MM.1S (cell line): ENCODE results near the gene SGCD.

Source experiments
- DNase-seq: peaks from one replicate; pipeline ENCODE4 v3.0.0-alpha.2; 2015
- H2AFZ ChIP-seq: fragments of 300-600 bp; sonication (generic); 2 replicates; pipeline ENCODE4 v1.6.0; 2016; ENCODE audit warnings: antibody characterized with exemption, low read length
- H3F3A ChIP-seq: fragments of 300-600 bp; sonication (generic); 2 replicates; pipeline ENCODE4 v1.6.1; 2016; ENCODE audit warnings: mild to moderate bottlenecking, antibody characterized with exemption, low read length, moderate library complexity, mixed read lengths; ENCODE audit not compliant: insufficient read depth
- H3K27ac ChIP-seq: fragments of 300-600 bp; sonication (generic); 2 replicates; pipeline ENCODE4 v1.5.1; 2016; ENCODE audit warnings: mild to moderate bottlenecking, low read length
- H3K27me3 ChIP-seq: fragments of 300-600 bp; sonication (generic); replicated peaks from 2 replicates; pipeline ENCODE4 v1.6.0; 2016; ENCODE audit warnings: low read length; ENCODE audit not compliant: insufficient read depth
- H3K36me3 ChIP-seq: fragments of 300-600 bp; sonication (generic); replicated peaks from 2 replicates; pipeline ENCODE4 v1.6.1; 2016; ENCODE audit warnings: mild to moderate bottlenecking, low read length, mixed read lengths; ENCODE audit not compliant: insufficient read depth
- H3K4me1 ChIP-seq: fragments of 300-600 bp; sonication (generic); 2 replicates; pipeline ENCODE4 v1.6.1; 2016; ENCODE audit warnings: low read length, mixed read lengths
- H3K4me2 ChIP-seq: fragments of 300-600 bp; sonication (generic); 2 replicates; pipeline ENCODE4 v1.6.0; 2016; ENCODE audit warnings: low read depth, low read length
- H3K4me3 ChIP-seq: fragments of 300-600 bp; sonication (generic); 2 replicates; pipeline ENCODE4 v1.5.1; 2016; ENCODE audit warnings: low read length, mixed read lengths
- H3K79me2 ChIP-seq: fragments of 300-600 bp; sonication (generic); 2 replicates; pipeline ENCODE4 v1.6.1; 2016; ENCODE audit warnings: mixed run types, low read length, mixed read lengths
- H3K9ac ChIP-seq: fragments of 300-600 bp; sonication (generic); 2 replicates; pipeline ENCODE4 v1.6.1; 2016; ENCODE audit warnings: low read length, mixed read lengths
- H3K9me2 ChIP-seq: fragments of 300-600 bp; sonication (generic); replicated peaks from 2 replicates; pipeline ENCODE4 v1.6.1; 2016; ENCODE audit warnings: mild to moderate bottlenecking, low read length, mixed read lengths; ENCODE audit not compliant: insufficient read depth
- H3K9me3 ChIP-seq: fragments of 300-600 bp; sonication (generic); replicated peaks from 2 replicates; pipeline ENCODE4 v1.6.1; 2016; ENCODE audit warnings: mild to moderate bottlenecking, low read length, mixed read lengths; ENCODE audit not compliant: insufficient read depth
- H4K20me1 ChIP-seq: fragments of 300-600 bp; sonication (generic); 2 replicates; pipeline ENCODE4 v1.6.1; 2016; ENCODE audit warnings: mild to moderate bottlenecking, low read length, moderate library complexity, mixed read lengths; ENCODE audit not compliant: insufficient read depth
- EZH2 ChIP-seq: fragments of 300-600 bp; sonication (generic); optimal IDR thresholded peaks from 2 replicates; pipeline ENCODE3; 2017; ENCODE audit warnings: low read depth, mild to moderate bottlenecking, antibody characterized with exemption, low read length, mixed read lengths
- EZH2phosphoT487 ChIP-seq: fragments of 300-600 bp; sonication (generic); IDR thresholded peaks from 2 replicates; pipeline ENCODE4 v1.6.1; 2018; ENCODE audit warnings: antibody characterized with exemption, low read length
- TF ChIP-seq, protein P1 (sequence below): fragments of 300-600 bp; sonication (generic); IDR thresholded peaks from 2 replicates; pipeline ENCODE4 v1.5.1; 2016; ENCODE audit warnings: antibody characterized with exemption, low read length, mixed read lengths

SGCD gene

DNA sequence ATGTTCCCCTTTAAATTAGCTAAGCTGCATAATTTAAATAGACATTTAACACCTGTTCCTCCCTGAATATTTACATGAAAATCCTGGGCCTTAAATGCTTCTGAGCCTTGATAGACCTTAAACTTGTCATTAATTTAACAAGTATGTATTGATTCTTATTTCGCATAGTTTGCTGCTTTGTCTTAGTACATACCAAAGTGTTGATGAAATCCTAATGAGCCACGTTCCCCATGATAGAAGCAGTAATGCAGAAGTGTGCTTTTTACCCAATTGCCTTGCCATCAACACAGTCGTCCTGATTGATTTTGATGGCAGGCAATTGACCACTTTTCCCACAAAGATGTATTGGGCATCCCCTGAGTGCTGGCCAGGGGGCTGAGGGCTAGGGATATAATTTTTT, 213.5 kb downstream of the SGCD start:
- H3K4me1 ChIP-seq, result no peaks in the 10 kb centered on the region
- no peaks in the 10 kb centered on the region for H3K9me3 ChIP-seq
- no peaks in the 10 kb centered on the region for H3K79me2 ChIP-seq
- no peak overlapping the region for H3K4me2 ChIP-seq
- TF ChIP-seq, protein P1, sequence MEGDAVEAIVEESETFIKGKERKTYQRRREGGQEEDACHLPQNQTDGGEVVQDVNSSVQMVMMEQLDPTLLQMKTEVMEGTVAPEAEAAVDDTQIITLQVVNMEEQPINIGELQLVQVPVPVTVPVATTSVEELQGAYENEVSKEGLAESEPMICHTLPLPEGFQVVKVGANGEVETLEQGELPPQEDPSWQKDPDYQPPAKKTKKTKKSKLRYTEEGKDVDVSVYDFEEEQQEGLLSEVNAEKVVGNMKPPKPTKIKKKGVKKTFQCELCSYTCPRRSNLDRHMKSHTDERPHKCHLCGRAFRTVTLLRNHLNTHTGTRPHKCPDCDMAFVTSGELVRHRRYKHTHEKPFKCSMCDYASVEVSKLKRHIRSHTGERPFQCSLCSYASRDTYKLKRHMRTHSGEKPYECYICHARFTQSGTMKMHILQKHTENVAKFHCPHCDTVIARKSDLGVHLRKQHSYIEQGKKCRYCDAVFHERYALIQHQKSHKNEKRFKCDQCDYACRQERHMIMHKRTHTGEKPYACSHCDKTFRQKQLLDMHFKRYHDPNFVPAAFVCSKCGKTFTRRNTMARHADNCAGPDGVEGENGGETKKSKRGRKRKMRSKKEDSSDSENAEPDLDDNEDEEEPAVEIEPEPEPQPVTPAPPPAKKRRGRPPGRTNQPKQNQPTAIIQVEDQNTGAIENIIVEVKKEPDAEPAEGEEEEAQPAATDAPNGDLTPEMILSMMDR, result no peak
- H3K9ac ChIP-seq, result no peak overlapping the region
- no peak for DNase-seq
- H3F3A ChIP-seq, result no peaks in the 10 kb centered on the region
- no peak overlapping the region for H3K4me3 ChIP-seq
- H2AFZ ChIP-seq, result no peak overlapping the region
- H3K9me2 ChIP-seq, result no peaks in the 10 kb centered on the region
- no peaks in the 10 kb centered on the region for H4K20me1 ChIP-seq
- H3K36me3 ChIP-seq, result no peaks in the 10 kb centered on the region
- no peaks in the 10 kb centered on the region for H3K27me3 ChIP-seq
- H3K27ac ChIP-seq, result no peak overlapping the region

DNA sequence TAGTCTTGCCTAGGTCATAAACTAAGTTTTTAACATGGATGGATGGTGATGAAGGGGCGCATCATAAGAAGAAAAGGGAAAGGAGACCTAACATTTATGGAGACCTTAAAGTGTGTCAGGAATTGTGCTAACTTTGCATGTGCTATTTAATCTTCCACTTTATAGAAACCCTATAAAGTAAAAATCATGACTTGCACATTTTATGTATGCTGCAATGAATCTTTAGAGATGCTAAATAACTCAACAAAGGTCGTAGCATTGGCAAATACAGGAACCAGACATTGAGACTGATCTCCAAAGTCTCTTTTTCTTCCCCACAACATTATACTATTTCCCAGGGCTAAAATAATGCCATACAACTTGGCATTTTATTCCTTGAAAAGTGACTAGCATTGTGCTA, 214.6 kb downstream of the SGCD start:
- Histone ChIP-seq H4K20me1 (no peaks in the 10 kb centered on the region), H3K79me2 (no peaks in the 10 kb centered on the region), H3K4me2 (no peak overlapping the region), H2AFZ (no peak overlapping the region), H3K9ac (no peak overlapping the region), H3K27me3 (no peaks in the 10 kb centered on the region), H3K27ac (no peak overlapping the region), H3K4me1 (no peaks in the 10 kb centered on the region), H3K9me3 (no peaks in the 10 kb centered on the region), H3K36me3 (no peaks in the 10 kb centered on the region), H3K4me3 (no peak overlapping the region), H3K9me2 (no peaks in the 10 kb centered on the region), H3F3A (no peaks in the 10 kb centered on the region)
- TF ChIP-seq EZH2phosphoT487, result no peak
- TF ChIP-seq, protein P1, result no peak
- no peak for TF ChIP-seq EZH2
- no peak for DNase-seq

DNA sequence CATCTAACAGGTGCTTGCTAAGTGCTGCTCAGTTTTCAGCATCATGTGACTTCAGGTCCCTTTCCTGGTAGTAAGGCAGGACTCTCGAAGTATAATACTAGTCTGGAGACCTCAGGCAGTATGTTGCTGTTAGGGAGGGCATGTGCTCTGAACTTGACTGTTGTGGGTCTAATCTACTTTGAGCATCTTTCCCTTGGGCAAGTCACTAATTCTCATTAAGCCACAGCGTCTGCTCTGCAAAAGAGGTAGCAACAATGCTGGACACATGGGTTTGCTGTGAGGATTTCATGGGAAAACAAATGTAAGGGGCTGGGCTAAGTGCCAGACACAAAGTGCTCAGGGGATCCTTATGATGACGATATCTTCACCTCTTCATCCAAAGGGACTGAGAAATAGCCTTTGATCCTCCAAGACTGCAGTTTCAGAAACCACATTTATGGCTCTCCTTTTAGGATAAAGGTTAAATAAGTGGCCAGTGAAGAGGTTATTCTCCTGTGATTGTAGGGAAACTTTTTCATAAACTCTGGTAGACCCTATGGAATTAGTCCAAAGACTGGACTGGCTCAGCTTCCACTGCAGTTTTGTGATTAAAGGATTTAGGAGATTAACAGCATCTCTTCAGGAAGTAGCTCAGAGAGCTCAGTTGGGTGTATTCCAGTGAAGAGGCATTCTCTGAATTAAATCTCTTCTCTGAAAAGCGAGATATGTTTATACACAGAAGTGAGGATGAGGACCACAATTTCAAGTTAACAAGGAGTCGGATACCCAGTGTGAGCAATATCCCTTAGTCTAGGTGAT, 216.6 kb downstream of the SGCD start:
- Histone ChIP-seq H3K79me2 (no peaks in the 10 kb centered on the region), H3K9me2 (no peaks in the 10 kb centered on the region), H3K9me3 (no peaks in the 10 kb centered on the region), H3K9ac (no peak overlapping the region), H3K36me3 (no peaks in the 10 kb centered on the region), H3K4me1 (no peaks in the 10 kb centered on the region), H3K27ac (no peak overlapping the region), H4K20me1 (no peaks in the 10 kb centered on the region), H3K4me2 (no peak overlapping the region), H3K27me3 (no peaks in the 10 kb centered on the region), H3F3A (no peaks in the 10 kb centered on the region), H2AFZ (no peak overlapping the region), H3K4me3 (no peak overlapping the region)
- TF ChIP-seq, protein P1, result no peak
- TF ChIP-seq EZH2 (no peak), EZH2phosphoT487 (no peak)
- DNase-seq, result no peak
